ENCODE measurements around the gene SIAE.

The SIAE gene

GRCh38 chr11:124678416-124678815 lies 4.9 kb upstream of the SIAE start:
- TF ChIP-seq GLIS3 (CRISPR knock-in tag; IDR thresholded peaks at IDR 0.05): no peak
- no peak for TF ChIP-seq ISL1 (CRISPR knock-in tag; IDR thresholded peaks at IDR 0.05)
- no peak for ATAC-seq

- no peak for ATAC-seq
- no peak for TF ChIP-seq CREB5 (CRISPR knock-in tag; IDR thresholded peaks at IDR 0.05; ENCODE audit: low read depth)
- no peak for TF ChIP-seq ARNTL (CRISPR knock-in tag; IDR thresholded peaks at IDR 0.05; ENCODE audit: borderline replicate concordance, low read depth)
- TF ChIP-seq PATZ1 (CRISPR knock-in tag; IDR thresholded peaks at IDR 0.05; ENCODE audit: borderline replicate concordance): no peak
- no peak for TF ChIP-seq ZNF70 (CRISPR knock-in tag; IDR thresholded peaks at IDR 0.05)
- TF ChIP-seq ZNF565 (CRISPR knock-in tag; conservative IDR thresholded peaks at IDR 0.05; ENCODE audit: low read depth): no peak
- TF ChIP-seq ZC3H10 (CRISPR knock-in tag; IDR thresholded peaks at IDR 0.05): no peak
- no peak for TF ChIP-seq CSDC2 (CRISPR knock-in tag; IDR thresholded peaks at IDR 0.05)
- no peak for TF ChIP-seq TSHZ2 (CRISPR knock-in tag; IDR thresholded peaks at IDR 0.05)
- TF ChIP-seq ZNF8 (CRISPR knock-in tag; IDR thresholded peaks at IDR 0.05): no peak
- TF ChIP-seq ESRRG (CRISPR knock-in tag; IDR thresholded peaks at IDR 0.05): no peak
- no peak for TF ChIP-seq SNAI2 (CRISPR knock-in tag; IDR thresholded peaks at IDR 0.05)
- no peak for TF ChIP-seq OSR1 (CRISPR knock-in tag; IDR thresholded peaks at IDR 0.05)
- no peak for TF ChIP-seq PPARA (CRISPR knock-in tag; IDR thresholded peaks at IDR 0.05; ENCODE audit: borderline replicate concordance)
These were observed 2.8 kb upstream of the SIAE start for GRCh38 chr11:124676386-124676785.

GRCh38 chr11:124674571-124674970 lies 1.0 kb upstream of the SIAE start:
- ATAC-seq: no peak

More at GRCh38 chr11:124674571-124674970, 1.0 kb upstream of the SIAE start:
- TF ChIP-seq ZC3H10 (CRISPR knock-in tag; IDR thresholded peaks at IDR 0.05): no peak
- no peak for TF ChIP-seq TCF4 (CRISPR knock-in tag; IDR thresholded peaks at IDR 0.05; ENCODE audit: borderline replicate concordance)
- no peak for TF ChIP-seq PATZ1 (CRISPR knock-in tag; IDR thresholded peaks at IDR 0.05; ENCODE audit: borderline replicate concordance)
- no peak for TF ChIP-seq POU6F1 (CRISPR knock-in tag; IDR thresholded peaks at IDR 0.05; ENCODE audit: borderline replicate concordance, low read depth)
- no peak for TF ChIP-seq CSRNP3 (CRISPR knock-in tag; IDR thresholded peaks at IDR 0.05)
- no peak for TF ChIP-seq TSHZ2 (CRISPR knock-in tag; IDR thresholded peaks at IDR 0.05)
- TF ChIP-seq ESRRG (CRISPR knock-in tag; IDR thresholded peaks at IDR 0.05): no peak
- no peak for TF ChIP-seq OSR1 (CRISPR knock-in tag; IDR thresholded peaks at IDR 0.05)
- TF ChIP-seq BACH2 (CRISPR knock-in tag; IDR thresholded peaks at IDR 0.05; ENCODE audit: borderline replicate concordance): no peak
- no peak for TF ChIP-seq SNAI2 (CRISPR knock-in tag; IDR thresholded peaks at IDR 0.05)

Measured in SK-N-SH treated with all-trans-retinoic acid at 6 μM for 48 hours (cell line).